Ishikawa (cell line): Measurements from ENCODE around the gene RNASEH2B.

Source experiments
- CEBPB ChIP-seq: IDR thresholded peaks from 2 replicates; pipeline ENCODE4 v1.6.1; 2012
- CREB1 ChIP-seq: IDR thresholded peaks from 2 replicates; pipeline ENCODE4 v1.6.1; 2012; ENCODE audit warnings: low read depth
- EGR1 ChIP-seq: IDR thresholded peaks from 2 replicates; pipeline ENCODE4 v1.6.1; 2012
- MAX ChIP-seq: IDR thresholded peaks from 2 replicates; pipeline ENCODE4 v1.6.1; 2012
- RAD21 ChIP-seq: IDR thresholded peaks from 2 replicates; pipeline ENCODE4 v1.6.1; 2012; ENCODE audit warnings: low read depth
- TF ChIP-seq, protein P1 (sequence below): IDR thresholded peaks from 2 replicates; pipeline ENCODE4 v1.6.1; 2012; ENCODE audit warnings: low read depth, mild to moderate bottlenecking

DNA sequence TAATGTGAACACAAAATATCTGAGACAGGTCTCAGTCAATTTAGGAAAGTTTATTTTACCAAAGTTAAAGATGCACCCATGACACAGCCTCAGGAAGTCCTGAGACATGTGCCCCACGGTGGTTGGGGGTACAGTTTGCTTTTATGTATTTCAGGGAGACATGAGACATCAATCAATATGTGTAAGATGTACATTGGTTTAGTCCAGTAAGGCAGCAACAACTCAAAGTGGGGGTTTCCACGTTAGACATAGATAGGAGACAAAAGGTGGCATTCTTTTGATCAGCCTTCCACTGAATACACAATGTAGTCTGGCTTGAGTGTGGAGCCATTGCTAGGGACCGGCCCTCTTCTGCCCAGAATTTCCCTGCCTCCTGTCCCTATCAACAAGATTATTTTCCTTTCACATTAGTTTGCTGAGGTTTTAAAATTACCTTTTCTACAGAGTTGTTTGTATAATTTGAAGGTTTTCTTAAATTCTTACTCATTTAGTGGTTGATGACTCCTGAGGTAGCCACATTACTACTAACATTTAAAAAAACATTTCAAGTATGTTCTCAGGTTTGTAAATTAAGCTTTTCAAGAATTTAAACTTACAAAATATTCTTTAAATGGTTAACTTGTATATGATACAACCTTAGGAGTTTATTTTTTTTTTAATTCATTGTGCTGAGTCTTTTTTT lies 33.2 kb downstream of the RNASEH2B start:
- TF ChIP-seq, protein P1, sequence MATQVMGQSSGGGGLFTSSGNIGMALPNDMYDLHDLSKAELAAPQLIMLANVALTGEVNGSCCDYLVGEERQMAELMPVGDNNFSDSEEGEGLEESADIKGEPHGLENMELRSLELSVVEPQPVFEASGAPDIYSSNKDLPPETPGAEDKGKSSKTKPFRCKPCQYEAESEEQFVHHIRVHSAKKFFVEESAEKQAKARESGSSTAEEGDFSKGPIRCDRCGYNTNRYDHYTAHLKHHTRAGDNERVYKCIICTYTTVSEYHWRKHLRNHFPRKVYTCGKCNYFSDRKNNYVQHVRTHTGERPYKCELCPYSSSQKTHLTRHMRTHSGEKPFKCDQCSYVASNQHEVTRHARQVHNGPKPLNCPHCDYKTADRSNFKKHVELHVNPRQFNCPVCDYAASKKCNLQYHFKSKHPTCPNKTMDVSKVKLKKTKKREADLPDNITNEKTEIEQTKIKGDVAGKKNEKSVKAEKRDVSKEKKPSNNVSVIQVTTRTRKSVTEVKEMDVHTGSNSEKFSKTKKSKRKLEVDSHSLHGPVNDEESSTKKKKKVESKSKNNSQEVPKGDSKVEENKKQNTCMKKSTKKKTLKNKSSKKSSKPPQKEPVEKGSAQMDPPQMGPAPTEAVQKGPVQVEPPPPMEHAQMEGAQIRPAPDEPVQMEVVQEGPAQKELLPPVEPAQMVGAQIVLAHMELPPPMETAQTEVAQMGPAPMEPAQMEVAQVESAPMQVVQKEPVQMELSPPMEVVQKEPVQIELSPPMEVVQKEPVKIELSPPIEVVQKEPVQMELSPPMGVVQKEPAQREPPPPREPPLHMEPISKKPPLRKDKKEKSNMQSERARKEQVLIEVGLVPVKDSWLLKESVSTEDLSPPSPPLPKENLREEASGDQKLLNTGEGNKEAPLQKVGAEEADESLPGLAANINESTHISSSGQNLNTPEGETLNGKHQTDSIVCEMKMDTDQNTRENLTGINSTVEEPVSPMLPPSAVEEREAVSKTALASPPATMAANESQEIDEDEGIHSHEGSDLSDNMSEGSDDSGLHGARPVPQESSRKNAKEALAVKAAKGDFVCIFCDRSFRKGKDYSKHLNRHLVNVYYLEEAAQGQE = no peak
- TF ChIP-seq RAD21 (no peak), MAX (no peak), CEBPB (no peak), CREB1 (no peak), EGR1 (no peak)
